ENCODE data around the gene DPP6.

The DPP6 gene

GRCh38 chr7:154753226-154753625, 701.0 kb downstream of the DPP6 start:
- Histone ChIP-seq H3K4me2 (ENCODE audit: low read depth, low read length, poor library complexity, severe bottlenecking) (no peak overlapping the region), H4K20me1 (ENCODE audit: insufficient read depth, low read length, poor library complexity, severe bottlenecking) (no peaks in the 10 kb centered on the region), H3K9ac (ENCODE audit: low read depth, low read length, poor library complexity, severe bottlenecking) (no peak overlapping the region), H3K36me3 (ENCODE audit: insufficient read depth, low read length) (no peaks in the 10 kb centered on the region), H3K4me1 (ENCODE audit: insufficient read depth, low read length, poor library complexity, severe bottlenecking) (no peaks in the 10 kb centered on the region), H3K79me2 (ENCODE audit: insufficient read depth, low read length) (no peaks in the 10 kb centered on the region), H3K27me3 (ENCODE audit: insufficient read depth, low read length, poor library complexity, severe bottlenecking) (no peaks in the 10 kb centered on the region), H3K4me3 (ENCODE audit: low read length, poor library complexity, severe bottlenecking) (no peak overlapping the region), H3K9me2 (replicated peaks; ENCODE audit: low read depth, low read length) (no peaks in the 10 kb centered on the region), H3K9me3 (ENCODE audit: insufficient read depth, low read depth, low read length) (peaks cover 4% of the 10 kb centered on the region; the same call in 1 of the 2 replicates), H2AFZ (ENCODE audit: low read length) (no peak overlapping the region), H3F3A (ENCODE audit: low read depth) (no peaks in the 10 kb centered on the region)
- TF ChIP-seq EZH2phosphoT487 (IDR thresholded peaks at IDR 0.05; ENCODE audit: borderline replicate concordance) (no peak), CTCF (conservative IDR thresholded peaks at IDR 0.05; ENCODE audit: low read length) (no peak)

- Histone ChIP-seq H3K4me2 (ENCODE audit: low read depth, low read length, poor library complexity, severe bottlenecking) (no peak overlapping the region), H3K4me3 (ENCODE audit: low read length, poor library complexity, severe bottlenecking) (no peak overlapping the region), H3F3A (ENCODE audit: low read depth) (no peaks in the 10 kb centered on the region), H3K9me3 (ENCODE audit: insufficient read depth, low read depth, low read length) (peaks cover 4% of the 10 kb centered on the region; the same call in 1 of the 2 replicates), H3K36me3 (ENCODE audit: insufficient read depth, low read length) (no peaks in the 10 kb centered on the region), H3K27me3 (ENCODE audit: insufficient read depth, low read length, poor library complexity, severe bottlenecking) (no peaks in the 10 kb centered on the region), H2AFZ (ENCODE audit: low read length) (no peak overlapping the region), H3K79me2 (ENCODE audit: insufficient read depth, low read length) (no peaks in the 10 kb centered on the region), H3K9me2 (replicated peaks; ENCODE audit: low read depth, low read length) (no peaks in the 10 kb centered on the region), H3K4me1 (ENCODE audit: insufficient read depth, low read length, poor library complexity, severe bottlenecking) (no peaks in the 10 kb centered on the region), H4K20me1 (ENCODE audit: insufficient read depth, low read length, poor library complexity, severe bottlenecking) (no peaks in the 10 kb centered on the region), H3K9ac (ENCODE audit: low read depth, low read length, poor library complexity, severe bottlenecking) (no peak overlapping the region)
- TF ChIP-seq EZH2phosphoT487 (IDR thresholded peaks at IDR 0.05; ENCODE audit: borderline replicate concordance) (no peak), CTCF (conservative IDR thresholded peaks at IDR 0.05; ENCODE audit: low read length) (no peak)
Measured at GRCh38 chr7:154757756-154758155, 705.6 kb downstream of the DPP6 start.

DNA sequence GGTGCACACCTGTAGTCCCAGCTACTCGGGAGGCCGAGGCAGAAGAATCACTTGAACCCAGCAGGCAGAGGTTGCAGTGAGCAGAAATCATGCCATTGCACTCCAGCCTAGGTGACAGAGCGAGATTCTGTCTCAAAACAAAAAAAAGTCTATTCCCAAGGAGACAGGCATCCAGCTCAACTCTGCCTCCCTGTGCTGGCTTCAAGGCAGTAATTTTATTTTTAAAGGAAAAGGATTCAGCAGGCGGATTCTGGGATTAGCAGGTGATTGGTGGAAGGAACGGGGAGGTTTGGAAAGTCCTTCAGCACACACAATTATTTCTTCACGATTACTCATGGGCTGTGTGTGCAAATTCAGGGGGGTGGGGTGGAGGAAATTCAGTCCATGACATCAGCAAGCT, 707.8 kb downstream of the DPP6 start:
- no peaks in the 10 kb centered on the region for H3K27me3 ChIP-seq (ENCODE audit: insufficient read depth, low read length, poor library complexity, severe bottlenecking)

More for the DNA sequence above, 707.8 kb downstream of the DPP6 start:
- Histone ChIP-seq H3K4me2 (ENCODE audit: low read depth, low read length, poor library complexity, severe bottlenecking) (no peak overlapping the region), H3K9me2 (replicated peaks; ENCODE audit: low read depth, low read length) (no peaks in the 10 kb centered on the region), H3K4me3 (ENCODE audit: low read length, poor library complexity, severe bottlenecking) (no peak overlapping the region), H2AFZ (ENCODE audit: low read length) (no peak overlapping the region), H3F3A (ENCODE audit: low read depth) (no peaks in the 10 kb centered on the region), H3K79me2 (ENCODE audit: insufficient read depth, low read length) (no peaks in the 10 kb centered on the region), H3K9me3 (ENCODE audit: insufficient read depth, low read depth, low read length) (peaks cover 8% of the 10 kb centered on the region; the same call in 1 of the 2 replicates), H3K9ac (ENCODE audit: low read depth, low read length, poor library complexity, severe bottlenecking) (no peak overlapping the region), H3K4me1 (ENCODE audit: insufficient read depth, low read length, poor library complexity, severe bottlenecking) (no peaks in the 10 kb centered on the region), H4K20me1 (ENCODE audit: insufficient read depth, low read length, poor library complexity, severe bottlenecking) (no peaks in the 10 kb centered on the region), H3K36me3 (ENCODE audit: insufficient read depth, low read length) (no peaks in the 10 kb centered on the region)
- TF ChIP-seq EZH2phosphoT487 (IDR thresholded peaks at IDR 0.05; ENCODE audit: borderline replicate concordance): no peak
- no peak for TF ChIP-seq CTCF (conservative IDR thresholded peaks at IDR 0.05; ENCODE audit: low read length)

All from Loucy (cell line).